HG03103 (cell line): ENCODE measurements around the gene LNPEP.
A peak's percentile ranks its signal among the peaks of the same experiment; 100 is the strongest.

Source experiments
- ATAC-seq: cut with Tn5 transposase; IDR thresholded peaks from one replicate; pipeline ENCODE4 v1.9.1; 2021; ENCODE audit warnings: low read depth; ENCODE audit not compliant: unreplicated experiment

The LNPEP gene

DNA sequence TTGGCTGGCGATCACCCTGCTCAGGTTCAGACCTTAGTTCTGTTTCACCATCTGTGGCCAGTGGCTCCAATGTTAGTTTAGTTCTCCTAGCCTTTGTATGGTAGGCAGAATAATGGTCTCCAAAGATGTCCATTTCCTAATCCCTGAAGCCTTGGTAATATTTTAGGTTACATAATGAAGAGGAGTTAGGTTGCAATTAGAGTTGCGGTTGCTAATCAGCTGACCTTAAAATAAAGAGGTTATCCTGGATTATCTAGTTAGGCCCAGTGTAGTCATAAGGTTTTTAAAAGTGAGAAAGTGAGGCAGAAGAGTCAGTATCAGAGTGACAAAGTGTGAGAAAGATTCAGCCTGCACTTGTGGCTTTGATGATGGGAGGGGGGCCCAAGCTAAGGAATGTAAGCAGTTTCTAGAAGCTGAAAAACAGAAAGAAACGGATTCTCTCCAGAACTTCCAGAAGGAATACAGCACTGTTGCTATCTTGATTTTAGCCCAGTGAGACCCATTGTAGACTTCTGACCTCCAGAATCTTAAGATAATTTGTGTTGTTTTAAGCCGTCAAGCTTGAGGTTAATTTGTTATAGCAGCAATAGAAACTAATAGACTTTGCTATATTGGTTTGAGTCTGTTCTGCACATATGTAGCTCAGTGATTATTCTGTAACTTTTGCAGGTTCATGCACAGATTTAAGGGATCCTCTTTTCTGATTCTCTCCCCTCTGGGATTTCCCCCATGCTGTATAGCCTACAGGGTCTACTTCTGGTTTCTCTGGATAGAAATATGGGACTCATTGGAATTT, 21.6 kb downstream of the LNPEP start:
- peak; percentile 47 for ATAC-seq

GRCh38 chr5:96958977-96959376, 23.1 kb downstream of the LNPEP start:
- no peak for ATAC-seq

GRCh38 chr5:96961053-96961452, 25.2 kb downstream of the LNPEP start:
- ATAC-seq, result peak; percentile 47

GRCh38 chr5:96962540-96962991, 26.7 kb downstream of the LNPEP start:
- no peak for ATAC-seq

DNA sequence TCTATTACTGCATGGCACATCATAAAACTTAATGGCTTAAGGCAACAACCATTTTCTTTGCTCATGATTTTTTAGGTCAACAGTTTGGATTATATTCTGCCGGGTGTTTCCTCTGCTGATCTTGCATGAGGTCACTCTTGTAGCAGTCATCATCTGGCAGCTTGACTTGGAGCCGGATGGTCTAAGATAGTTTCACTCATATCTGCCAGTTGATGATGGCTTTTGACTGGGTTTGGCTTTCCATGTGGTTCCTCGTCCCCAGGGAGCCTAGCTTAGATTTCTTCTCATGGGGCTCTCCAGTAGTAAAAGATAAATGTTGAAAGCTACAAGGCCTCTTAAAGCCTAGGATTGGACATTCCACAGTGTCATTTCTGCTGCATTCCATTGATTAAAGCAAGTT, 27.4 kb downstream of the LNPEP start:
- peak; percentile 42 for ATAC-seq

DNA sequence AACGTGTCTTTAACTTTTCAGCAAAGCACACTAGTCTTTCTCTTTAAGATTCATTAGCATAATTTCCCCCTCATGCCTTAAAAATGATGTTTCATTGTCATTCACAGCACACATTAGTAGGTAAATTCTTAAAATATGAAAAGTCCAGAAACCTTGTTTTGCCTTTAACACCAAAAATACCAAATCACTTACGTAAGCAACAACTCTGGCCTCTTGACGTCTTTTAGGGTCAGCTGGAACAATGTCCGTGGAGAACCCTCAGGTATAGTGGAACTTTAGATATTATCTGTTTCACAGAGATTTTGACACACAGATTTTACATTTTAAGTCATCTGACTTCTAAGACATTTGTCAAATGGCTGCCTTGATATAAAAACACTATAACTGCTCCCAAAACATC, 30.9 kb downstream of the LNPEP start:
- ATAC-seq, result no peak

DNA sequence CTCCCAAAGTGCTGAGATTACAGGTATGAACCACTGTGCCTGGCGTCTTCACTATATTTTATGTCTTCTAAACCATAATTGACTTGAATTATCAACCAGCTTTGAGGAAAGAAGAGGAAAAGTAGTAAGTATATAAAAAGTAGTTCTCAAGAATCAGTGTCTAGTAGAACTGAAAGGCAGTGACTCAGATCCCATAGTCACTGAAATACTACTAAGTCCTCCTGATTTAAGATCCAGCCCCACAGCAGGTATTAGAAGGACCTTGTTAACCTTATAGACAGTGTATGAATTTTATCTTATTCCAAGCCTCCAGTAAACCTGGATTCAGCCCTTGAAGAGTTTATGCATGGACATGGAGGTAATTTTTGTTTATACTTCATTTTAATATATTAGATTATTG, 31.5 kb downstream of the LNPEP start:
- ATAC-seq, result no peak

DNA sequence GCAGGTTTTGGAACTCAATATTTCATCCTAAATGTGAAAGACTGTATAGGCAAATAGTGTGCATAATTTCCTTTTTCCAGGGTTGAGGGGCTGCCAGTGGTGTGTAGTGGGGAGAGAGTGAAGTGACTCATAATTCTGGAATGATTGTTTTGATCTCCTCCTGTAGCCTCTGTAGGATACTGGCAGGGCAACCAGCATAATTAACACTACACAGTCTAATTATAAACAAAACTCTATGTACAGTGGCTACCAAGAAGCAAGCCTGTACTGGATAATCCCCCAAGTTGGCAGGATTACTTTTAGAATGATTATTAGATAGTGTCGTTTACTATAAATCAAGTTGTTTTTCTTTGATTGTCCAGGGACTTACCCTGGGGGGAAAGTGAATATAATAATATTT, 32.2 kb downstream of the LNPEP start:
- no peak for ATAC-seq

- ATAC-seq, result no peak
These were observed 32.7 kb downstream of the LNPEP start for GRCh38 chr5:96968614-96969013.

DNA sequence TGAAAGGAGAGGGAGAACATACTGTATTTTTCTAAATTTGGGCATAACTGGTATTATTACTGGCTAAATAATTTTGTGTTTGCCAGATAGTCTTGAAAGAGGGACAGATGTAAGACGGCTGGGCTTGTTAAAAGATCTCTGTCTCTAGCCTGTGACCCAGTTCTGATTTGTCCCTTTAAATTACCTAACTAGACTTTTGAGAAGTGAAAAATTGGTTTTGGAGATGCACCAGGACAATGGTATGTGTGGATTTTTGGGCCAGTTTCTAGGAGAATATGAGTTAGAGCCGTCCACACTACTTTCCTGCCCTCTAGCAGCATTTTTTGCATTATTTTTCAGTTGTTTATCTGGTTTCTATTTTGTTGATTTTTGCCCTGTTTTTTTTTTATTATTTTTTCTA, 33.5 kb downstream of the LNPEP start:
- ATAC-seq, result no peak

DNA sequence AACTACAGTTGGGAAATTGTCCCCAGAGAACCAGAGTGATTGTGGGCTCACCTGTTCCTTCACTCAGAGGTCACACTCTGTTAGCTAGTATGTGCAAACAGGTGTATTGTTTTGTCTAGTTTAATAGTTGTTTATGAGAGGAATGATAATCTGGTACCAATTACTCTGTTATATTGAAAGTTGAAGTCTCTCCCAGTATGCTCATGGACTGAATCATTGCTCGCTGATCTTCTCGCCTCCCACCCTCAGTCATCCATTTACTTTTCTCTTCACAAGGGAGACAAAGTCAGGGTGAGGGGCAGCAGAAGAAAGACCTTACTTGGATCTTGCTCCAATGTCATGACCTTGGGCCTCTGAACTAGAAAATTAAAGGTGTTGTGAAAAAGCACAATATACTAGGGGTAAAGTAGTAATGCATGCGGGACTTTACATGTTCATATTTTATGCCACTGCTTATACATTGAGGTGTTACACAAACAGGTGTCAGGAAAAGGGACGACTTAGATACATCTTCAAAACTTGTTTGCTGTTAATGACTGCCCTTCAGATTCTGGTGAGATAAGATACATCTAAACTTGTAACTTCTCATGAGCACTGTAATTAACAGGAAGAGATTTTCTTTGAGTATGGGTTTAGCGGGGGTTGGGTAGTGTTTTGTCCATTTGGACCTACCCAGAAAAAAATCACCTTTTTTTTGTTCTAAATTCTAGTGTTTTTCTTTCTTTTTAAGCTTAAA, 36.9 kb downstream of the LNPEP start:
- ATAC-seq, result no peak

DNA sequence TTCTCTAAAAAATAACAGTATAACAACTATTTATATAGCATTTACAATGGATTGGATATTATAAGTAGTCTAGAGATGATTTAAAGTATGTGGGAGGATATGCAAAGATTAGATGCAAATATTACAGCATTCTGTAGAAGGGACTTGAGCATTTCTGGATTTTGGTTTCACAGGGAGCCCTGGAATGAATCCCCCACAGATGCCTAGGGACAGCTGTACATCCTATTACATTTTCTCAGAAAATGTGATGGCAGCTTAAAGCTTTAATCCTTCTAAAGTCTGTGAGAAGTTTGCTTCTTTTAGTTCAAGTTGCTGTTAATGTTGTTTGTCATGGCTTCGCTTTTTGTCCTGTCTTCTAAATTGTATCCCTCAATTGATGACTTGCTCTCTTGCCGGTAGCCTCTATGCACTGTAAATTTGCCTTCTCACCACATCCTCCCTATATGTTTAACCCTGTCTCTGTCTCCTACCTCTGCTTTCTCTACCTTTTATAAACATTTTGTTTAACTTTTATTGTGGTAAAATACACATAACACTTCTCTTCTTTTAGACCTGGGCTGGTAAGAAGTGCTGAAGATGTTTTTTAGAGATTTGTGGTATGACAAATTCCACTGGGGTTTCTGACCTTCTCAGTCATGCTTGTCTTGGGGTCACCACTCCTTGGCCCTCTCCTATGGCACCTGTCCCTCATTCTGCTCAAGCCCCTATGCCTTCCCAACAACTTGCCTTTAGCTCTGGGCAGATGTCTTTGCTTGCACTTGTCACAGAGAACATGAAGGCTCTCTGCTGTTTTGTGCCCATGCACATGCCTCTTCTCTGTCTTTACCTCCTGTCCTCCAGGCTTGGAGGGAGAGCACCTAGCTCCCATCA, 37.9 kb downstream of the LNPEP start:
- no peak for ATAC-seq

DNA sequence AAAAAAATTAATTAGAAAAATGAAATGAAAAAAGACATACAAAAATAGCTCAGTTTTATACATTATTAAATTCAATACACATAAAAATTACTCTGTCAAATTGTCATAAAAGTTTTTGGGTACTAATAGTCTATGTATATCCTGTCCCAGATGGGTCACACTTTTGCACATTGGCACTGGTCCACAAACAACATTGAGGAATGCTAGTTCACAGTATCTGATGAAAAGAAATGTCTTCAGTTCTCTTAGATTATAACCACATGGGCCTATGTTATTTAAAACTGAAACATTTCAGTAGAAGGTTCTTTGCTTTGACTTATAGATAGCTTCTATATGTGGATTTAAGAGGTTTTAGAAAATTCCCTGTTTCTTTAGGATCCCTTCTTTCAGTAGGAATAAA, 39.8 kb downstream of the LNPEP start:
- ATAC-seq, result no peak

- no peak for ATAC-seq
These were observed 41.3 kb downstream of the LNPEP start for GRCh38 chr5:96977228-96977627.

GRCh38 chr5:96978812-96979449, 43.1 kb downstream of the LNPEP start:
- ATAC-seq, result no peak

- no peak for ATAC-seq
These were observed 48.8 kb downstream of the LNPEP start for GRCh38 chr5:96984506-96985192.

DNA sequence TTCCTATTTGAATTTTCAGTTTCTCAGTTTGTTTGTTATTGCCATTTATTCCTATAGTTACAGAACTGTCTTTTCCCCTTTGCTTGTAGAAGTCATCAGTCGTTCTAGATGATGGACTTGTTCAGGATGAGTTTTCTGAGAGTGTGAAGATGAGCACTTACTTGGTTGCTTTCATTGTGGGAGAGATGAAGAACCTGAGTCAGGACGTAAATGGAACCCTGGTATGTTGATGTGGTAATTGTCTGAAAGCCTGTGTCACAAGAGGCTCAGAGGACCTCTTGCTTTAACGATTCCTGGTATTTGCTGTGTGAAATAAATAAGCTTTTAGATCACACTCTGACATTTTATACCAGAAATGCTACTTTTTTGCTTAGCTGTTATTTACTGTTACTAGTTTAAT, 50.6 kb downstream of the LNPEP start:
- no peak for ATAC-seq

DNA sequence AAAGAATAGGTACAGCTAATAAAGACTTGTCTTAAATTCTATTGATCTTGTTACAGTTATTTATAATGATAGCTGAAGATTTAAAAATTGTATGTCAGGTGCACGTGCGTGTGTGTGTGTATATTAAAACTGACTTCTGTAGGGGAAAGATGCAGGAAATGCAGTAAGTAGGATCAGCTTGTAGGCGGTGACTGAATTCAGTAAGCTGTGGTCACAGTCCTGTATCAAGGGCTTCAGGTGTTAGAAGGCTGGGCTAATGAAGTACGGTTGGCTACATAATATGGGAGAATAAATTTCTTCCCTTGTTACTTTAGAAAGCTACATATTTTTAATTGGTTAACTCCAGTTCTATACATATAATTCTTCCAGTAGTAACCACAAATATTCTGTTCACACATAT, 54.2 kb downstream of the LNPEP start:
- ATAC-seq, result no peak

DNA sequence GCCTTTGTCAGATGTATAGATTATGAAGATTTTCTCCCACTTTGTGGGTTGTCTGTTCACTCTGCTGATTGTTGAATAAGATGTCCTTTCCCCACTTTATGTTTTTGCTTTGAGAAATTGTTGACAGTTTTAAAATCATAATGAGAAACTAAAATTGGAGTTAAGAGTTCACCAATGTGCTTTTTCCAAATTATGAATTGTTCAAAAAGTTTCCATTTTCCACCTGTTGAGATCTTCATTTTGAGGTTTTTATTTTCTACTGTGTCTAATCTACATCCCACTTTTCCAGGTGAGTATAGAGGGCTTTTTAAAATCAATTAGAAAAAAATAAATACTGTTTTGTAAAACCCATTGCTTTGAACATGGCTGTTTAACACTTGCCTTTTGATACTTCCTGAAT, 55.8 kb downstream of the LNPEP start:
- ATAC-seq, result no peak

- no peak for ATAC-seq
These were observed 57.9 kb downstream of the LNPEP start for GRCh38 chr5:96993760-96994159.
